ENCODE data around the gene PNMA6E. TPM values are rescaled to one million over a fixed set of nuclear protein-coding genes. Genes with fewer than 3 reads are reported as not detected.
A peak's percentile ranks its signal among the peaks of the same experiment; 100 is the strongest.

The PNMA6E gene
- total RNA-seq (not detected), polyA plus RNA-seq (not detected)
- long read RNA-seq, donor 1: 0 reads
- long read RNA-seq, donor 2: 0 reads
- long read RNA-seq, donor 3: 0 reads

DNA sequence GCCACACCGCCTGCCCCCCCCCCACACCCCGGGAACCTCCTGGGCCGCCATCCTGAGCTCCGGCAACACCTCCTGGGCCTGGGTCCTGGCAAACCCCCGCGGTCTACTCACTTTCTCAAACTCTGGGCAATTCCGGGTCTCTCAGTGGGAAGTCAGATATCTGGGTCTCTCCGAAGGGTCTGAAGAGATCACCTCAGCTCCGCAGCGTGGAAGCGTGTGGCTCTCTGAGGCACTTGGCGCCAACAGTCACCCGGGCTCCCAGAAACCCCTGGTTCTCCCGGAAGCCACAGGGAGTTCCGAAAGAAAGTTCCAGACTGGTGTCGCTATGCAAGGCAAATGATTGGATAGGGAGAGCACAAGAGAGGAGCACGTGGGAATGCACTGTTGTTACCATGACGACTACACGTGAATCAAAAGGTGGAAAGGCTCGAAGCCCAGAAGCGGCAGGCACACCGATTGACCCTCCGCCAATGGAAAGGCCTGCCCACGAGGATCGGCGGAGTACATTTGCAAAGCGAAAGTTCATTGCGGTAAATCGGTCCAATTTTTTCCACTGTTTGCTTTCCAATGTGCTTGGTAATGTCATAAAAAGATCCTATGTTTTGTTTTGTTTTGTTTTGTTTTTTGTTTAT, at the start of gene PNMA6E:
PNMA6E (minus strand) TSS at position 218 of the 632 bp plus-strand sequence. CDS start 2,501 bp downstream, outside the sequence.
- ATAC-seq (no peak), DNase-seq (peak in 1 of 5 donors; percentile 14)
- intact Hi-C loops (cut with DNase I): no loop called here
- 91 to 95% (median 93%) methylated on average over 29 of the region's 29 CpGs for WGBS, 4 donors
- no peak for TF ChIP-seq POLR2A (IDR thresholded peaks at IDR 0.05)
- TF ChIP-seq, protein P1, sequence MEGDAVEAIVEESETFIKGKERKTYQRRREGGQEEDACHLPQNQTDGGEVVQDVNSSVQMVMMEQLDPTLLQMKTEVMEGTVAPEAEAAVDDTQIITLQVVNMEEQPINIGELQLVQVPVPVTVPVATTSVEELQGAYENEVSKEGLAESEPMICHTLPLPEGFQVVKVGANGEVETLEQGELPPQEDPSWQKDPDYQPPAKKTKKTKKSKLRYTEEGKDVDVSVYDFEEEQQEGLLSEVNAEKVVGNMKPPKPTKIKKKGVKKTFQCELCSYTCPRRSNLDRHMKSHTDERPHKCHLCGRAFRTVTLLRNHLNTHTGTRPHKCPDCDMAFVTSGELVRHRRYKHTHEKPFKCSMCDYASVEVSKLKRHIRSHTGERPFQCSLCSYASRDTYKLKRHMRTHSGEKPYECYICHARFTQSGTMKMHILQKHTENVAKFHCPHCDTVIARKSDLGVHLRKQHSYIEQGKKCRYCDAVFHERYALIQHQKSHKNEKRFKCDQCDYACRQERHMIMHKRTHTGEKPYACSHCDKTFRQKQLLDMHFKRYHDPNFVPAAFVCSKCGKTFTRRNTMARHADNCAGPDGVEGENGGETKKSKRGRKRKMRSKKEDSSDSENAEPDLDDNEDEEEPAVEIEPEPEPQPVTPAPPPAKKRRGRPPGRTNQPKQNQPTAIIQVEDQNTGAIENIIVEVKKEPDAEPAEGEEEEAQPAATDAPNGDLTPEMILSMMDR (IDR thresholded peaks at IDR 0.05): no peak
- Histone ChIP-seq H3K4me1 (no peaks in the 10 kb centered on the region), H3K9me3 (no peaks in the 10 kb centered on the region), H3K36me3 (no peaks in the 10 kb centered on the region), H3K27ac (no peak within 1 kb of the TSS), H3K4me3 (no peak within 1 kb of the TSS), H3K27me3 (peaks cover 0 to 8% (median 0%) of the 10 kb centered on the region in 9 donors)

DNA sequence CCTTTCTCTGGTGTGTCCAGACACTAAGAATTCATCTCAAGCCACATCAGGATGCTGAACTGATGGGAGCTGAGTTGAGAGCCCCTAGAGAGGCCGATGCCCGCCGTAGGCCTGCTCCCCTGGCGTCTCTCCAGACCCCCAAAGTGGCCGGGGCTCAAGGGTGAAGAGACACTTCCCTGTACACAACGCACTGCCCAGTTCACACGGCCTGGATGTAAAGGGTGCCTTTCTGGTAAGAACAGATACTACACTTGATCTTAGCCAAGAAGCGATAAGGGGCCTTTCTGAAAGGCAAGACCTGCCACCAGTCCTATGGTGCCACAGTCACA, 49.8 kb upstream of the PNMA6E start:
- no peak overlapping the region for H3K4me3 ChIP-seq
- no peak for DNase-seq
- no peaks in the 10 kb centered on the region for H3K4me1 ChIP-seq
- H3K27me3 ChIP-seq: peaks cover 0 to 4% (median 0%) of the 10 kb centered on the region in 9 donors
- intact Hi-C loops (cut with DNase I): loop anchor here in 1 of 10 donors (10.0 kb wide), 1 partner anchor 54 kb away; no protein-coding TSS in a partner anchor
- H3K27ac ChIP-seq: no peak overlapping the region
- 88 to 92% (median 89%) methylated on average over 8 of the region's 8 CpGs for WGBS, 4 donors
- TF ChIP-seq, protein P1 (IDR thresholded peaks at IDR 0.05): no peak
- no peak for TF ChIP-seq POLR2A (IDR thresholded peaks at IDR 0.05)
- peaks cover 0 to 21% (median 5%) of the 10 kb centered on the region in 9 donors for H3K36me3 ChIP-seq
- no peak for ATAC-seq
- H3K9me3 ChIP-seq: no peaks in the 10 kb centered on the region

DNA sequence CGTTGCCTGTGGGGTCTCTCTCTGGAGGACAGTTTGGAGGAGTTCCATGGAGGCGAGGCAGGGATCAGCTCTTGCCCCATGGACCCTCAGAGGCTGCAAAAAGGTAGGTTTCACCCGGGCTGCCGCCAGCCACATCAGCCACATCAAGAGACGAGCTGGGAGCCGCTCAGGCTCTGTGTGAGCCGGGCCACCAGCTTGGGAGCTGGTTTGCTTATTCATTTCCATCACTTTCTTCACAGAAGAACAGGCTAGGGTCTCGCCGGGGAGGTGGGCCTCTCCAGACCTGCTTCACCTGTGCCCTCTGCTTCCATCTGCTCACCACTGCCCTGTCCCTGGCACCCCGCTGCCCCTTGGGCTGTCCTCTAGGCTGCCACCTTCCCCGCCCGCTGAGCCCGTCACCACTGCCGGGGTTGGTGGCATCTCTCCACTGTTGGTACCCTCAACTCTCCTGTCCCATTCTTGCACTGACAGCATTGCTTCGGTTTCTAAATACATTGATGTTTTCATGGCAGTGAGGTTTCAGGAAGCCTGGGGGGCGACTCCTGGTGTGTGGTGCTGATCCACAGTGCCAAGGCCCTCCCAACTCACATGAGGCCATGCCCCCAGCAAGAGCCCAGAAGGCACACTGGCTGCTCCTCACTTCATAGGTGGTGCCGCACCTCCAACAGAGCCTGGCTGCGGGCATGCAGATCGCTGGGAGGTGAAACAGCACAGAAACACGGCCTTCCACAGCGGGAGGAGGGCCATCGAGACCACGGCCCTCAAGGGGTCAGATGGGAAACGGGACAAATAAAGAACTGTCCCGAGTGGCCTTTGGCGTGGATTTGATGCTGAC, 49.2 kb upstream of the PNMA6E start:
- intact Hi-C loops (cut with DNase I): loop anchor here in 1 of 10 donors (10.0 kb wide), 1 partner anchor 54 kb away; no protein-coding TSS in a partner anchor
- Histone ChIP-seq H3K4me1 (no peaks in the 10 kb centered on the region), H3K27me3 (peaks cover 0 to 4% (median 0%) of the 10 kb centered on the region in 9 donors), H3K36me3 (peaks cover 0 to 21% (median 5%) of the 10 kb centered on the region in 9 donors), H3K27ac (no peak overlapping the region), H3K9me3 (no peaks in the 10 kb centered on the region), H3K4me3 (no peak overlapping the region)
- no peak for TF ChIP-seq POLR2A (IDR thresholded peaks at IDR 0.05)
- ATAC-seq (no peak), DNase-seq (no peak)
- WGBS, 4 donors: 87 to 97% (median 93%) methylated on average over 23 to 26 of the region's 26 CpGs

DNA sequence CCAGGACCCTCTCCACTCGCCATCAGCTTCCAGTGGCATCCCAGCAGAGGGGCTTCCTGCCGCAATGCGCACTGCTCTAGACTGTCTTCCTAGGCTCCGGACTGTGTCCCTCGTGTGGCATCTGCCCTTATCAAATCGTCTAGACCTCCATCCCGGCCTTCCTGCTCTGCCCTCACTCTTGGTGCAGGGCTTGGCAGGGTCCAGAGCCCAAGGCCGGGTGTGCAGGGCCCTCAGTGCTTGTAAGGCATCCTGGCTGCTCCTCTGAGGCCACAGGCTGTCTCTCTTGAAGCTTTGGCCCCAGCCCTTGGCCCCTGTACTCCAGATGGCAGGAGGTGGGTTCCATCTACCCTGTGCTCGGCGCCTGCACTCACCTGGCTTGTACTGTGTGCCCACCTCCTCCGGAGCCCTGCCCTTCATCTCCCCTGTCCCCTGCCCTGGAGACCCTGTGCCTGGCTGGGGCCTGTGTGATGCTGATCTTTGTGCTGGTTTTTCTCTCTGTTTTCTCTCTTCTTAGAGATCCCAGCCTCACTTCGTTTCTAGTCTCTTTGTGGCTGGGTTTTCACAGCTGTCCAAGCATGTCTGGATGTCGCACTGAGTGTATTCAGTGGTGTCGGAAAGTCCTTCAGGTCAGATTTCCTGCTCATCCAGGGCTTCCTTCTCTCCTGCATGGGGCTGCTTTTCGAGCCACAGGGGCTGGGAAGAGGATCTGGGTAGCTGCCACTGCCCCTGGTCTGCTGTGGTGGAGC, 48.4 kb upstream of the PNMA6E start:
- 82 to 96% (median 89%) methylated on average over 14 to 15 of the region's 15 CpGs for WGBS, 4 donors
- ATAC-seq (no peak), DNase-seq (no peak)
- Histone ChIP-seq H3K4me1 (no peaks in the 10 kb centered on the region), H3K27ac (no peak overlapping the region), H3K4me3 (no peak overlapping the region), H3K9me3 (no peaks in the 10 kb centered on the region), H3K27me3 (peaks cover 0 to 4% (median 0%) of the 10 kb centered on the region in 9 donors), H3K36me3 (peaks cover 0 to 13% (median 4%) of the 10 kb centered on the region in 9 donors)
- TF ChIP-seq POLR2A (IDR thresholded peaks at IDR 0.05): no peak
- TF ChIP-seq, protein P1 (IDR thresholded peaks at IDR 0.05): no peak
- intact Hi-C loops (cut with DNase I): loop anchor here in 2 of 10 donors (10.0 kb wide), 2 partner anchors 55 to 415 kb away; no protein-coding TSS in a partner anchor
